HG03457 (cell line): ENCODE data around the gene NELL1.

Source experiments
- ATAC-seq: cut with Tn5 transposase; IDR thresholded peaks from one replicate; pipeline ENCODE4 v1.9.1; 2021; ENCODE audit warnings: moderate number of reproducible peaks; ENCODE audit not compliant: unreplicated experiment

Gene NELL1

DNA sequence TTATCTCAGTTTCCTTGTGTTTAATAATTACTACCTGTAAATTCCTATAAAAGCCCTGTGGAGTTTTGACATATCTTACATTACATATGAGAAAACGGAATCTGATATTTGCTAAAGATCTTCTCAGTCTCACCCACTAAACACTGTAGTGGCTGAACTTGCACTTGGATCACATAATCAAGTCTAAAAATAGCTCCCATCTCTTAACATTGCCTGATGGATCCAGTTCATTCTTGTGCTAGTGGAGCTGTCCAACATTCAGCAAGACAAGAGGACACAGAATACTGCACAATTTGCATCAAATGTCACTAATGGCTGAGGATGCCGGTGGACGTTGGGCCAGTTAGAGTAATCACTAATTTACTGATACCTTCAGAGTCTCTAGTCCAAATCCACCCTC lies 953.6 kb downstream of the NELL1 start:
- no peak for ATAC-seq
